SK-N-SH treated with all-trans-retinoic acid at 6 μM for 48 hours (cell line): ENCODE data around the gene IKZF2.

ENCODE experiments used
- ARNTL ChIP-seq: fragments of 450-650 bp; formaldehyde crosslinking; IDR thresholded peaks from 2 replicates; pipeline ENCODE4 v1.5.0; 2020; ENCODE audit warnings: low read depth, mild to moderate bottlenecking, moderate library complexity, borderline replicate concordance
- CSDC2 ChIP-seq: fragments of 250-450 bp; sonication (Bioruptor Pico); IDR thresholded peaks from 2 replicates; pipeline ENCODE4 v1.5.0; 2020; ENCODE audit warnings: mild to moderate bottlenecking, moderate library complexity
- CSRNP3 ChIP-seq: fragments of 250-450 bp; sonication (Bioruptor Pico); IDR thresholded peaks from 2 replicates; pipeline ENCODE4 v1.5.1; 2021; ENCODE audit warnings: mild to moderate bottlenecking, moderate library complexity
- ISL1 ChIP-seq: fragments of 250-450 bp; sonication (Bioruptor Pico); IDR thresholded peaks from 2 replicates; pipeline ENCODE4 v2.1.2; 2022; ENCODE audit warnings: mild to moderate bottlenecking, moderate library complexity
- RARB ChIP-seq: fragments of 250-450 bp; sonication (Bioruptor Pico); IDR thresholded peaks from 2 replicates; pipeline ENCODE4 v1.8.0; 2021; ENCODE audit warnings: mild to moderate bottlenecking, moderate library complexity
- SNAI2 ChIP-seq: fragments of 250-450 bp; sonication (Bioruptor Pico); IDR thresholded peaks from 2 replicates; pipeline ENCODE4 v1.5.0; 2020; ENCODE audit warnings: mild to moderate bottlenecking, moderate library complexity
- TOX ChIP-seq: fragments of 250-450 bp; sonication (Bioruptor Pico); IDR thresholded peaks from 2 replicates; pipeline ENCODE4 v1.8.0; 2021; ENCODE audit warnings: mild to moderate bottlenecking, moderate library complexity, borderline replicate concordance
- TSHZ2 ChIP-seq: fragments of 250-450 bp; sonication (Bioruptor Pico); IDR thresholded peaks from 2 replicates; pipeline ENCODE4 v1.5.0; 2020; ENCODE audit warnings: mild to moderate bottlenecking, moderate library complexity
- ZFP3 ChIP-seq: fragments of 250-450 bp; sonication (Bioruptor Pico); IDR thresholded peaks from 2 replicates; pipeline ENCODE4 v1.5.0; 2020; ENCODE audit warnings: mild to moderate bottlenecking, moderate library complexity
- ZNF8 ChIP-seq: fragments of 450-650 bp; formaldehyde crosslinking; IDR thresholded peaks from 2 replicates; pipeline ENCODE4 v1.5.0; 2020; ENCODE audit warnings: mild to moderate bottlenecking, moderate library complexity

GRCh38 chr2:213068676-213069359 is 82.6 kb downstream of the IKZF2 start:
- no peak for TF ChIP-seq TOX
- TF ChIP-seq CSDC2 (CRISPR knock-in tag), result no peak
- TF ChIP-seq ISL1, result no peak
- TF ChIP-seq TSHZ2 (CRISPR knock-in tag), result no peak
- no peak for TF ChIP-seq ZFP3
- TF ChIP-seq SNAI2, result no peak
- no peak for TF ChIP-seq RARB (CRISPR knock-in tag)
- no peak for TF ChIP-seq ZNF8 (CRISPR knock-in tag)
- no peak for TF ChIP-seq ARNTL (CRISPR knock-in tag)
- no peak for TF ChIP-seq CSRNP3 (CRISPR knock-in tag)
